GM18868 (cell line): ENCODE data around the gene KRTAP5-7.

ENCODE experiments used
- ATAC-seq: cut with Tn5 transposase; IDR thresholded peaks from one replicate; pipeline ENCODE4 v1.9.1; 2021; ENCODE audit warnings: mild to moderate bottlenecking, moderate library complexity; ENCODE audit not compliant: unreplicated experiment

KRTAP5-7 gene

DNA sequence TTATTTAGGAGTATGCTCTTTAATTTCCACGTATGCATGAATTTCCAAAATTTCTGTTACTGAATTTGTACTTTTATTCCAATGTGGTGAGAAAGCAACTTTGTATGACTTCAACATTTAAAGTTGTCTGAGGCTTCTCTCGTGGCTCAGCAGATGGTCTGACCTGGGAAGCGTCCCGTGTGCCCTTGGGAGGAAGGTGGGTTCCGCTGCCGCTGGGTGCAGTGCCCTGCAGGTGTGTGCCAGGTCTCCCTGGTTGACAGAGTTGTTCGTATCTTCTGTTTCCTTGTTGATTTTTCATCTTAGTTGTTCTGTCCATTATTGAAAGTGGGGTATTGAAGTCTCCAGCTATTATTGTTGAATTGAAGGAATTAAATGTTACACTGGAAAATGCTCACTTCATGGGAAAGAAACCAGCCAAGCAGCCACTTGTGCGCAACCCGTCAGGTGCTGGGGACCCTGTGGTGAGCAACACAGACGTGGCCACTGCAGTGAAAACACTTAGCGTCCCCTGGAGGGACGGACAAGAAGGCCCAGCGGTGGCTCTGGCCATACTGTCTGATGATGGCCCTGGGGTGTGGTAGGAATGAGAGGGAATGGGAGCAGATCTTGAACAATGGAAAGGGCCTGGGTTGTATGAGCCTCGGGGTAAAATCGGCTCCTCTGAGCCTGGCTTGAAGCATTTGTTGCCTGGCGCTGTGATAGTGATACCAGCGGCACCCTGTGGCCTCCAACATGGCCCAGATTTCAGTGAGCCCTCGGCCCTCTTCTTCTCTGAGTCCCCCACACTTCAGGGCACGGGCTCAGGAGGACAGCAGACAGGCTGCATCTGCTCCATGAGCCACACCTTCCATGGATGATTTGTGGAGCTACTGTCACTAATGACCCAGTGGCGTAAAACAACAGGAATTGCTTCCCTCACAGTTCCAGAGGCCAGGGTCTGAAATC is 31.5 kb upstream of the KRTAP5-7 start:
- no peak for ATAC-seq

DNA sequence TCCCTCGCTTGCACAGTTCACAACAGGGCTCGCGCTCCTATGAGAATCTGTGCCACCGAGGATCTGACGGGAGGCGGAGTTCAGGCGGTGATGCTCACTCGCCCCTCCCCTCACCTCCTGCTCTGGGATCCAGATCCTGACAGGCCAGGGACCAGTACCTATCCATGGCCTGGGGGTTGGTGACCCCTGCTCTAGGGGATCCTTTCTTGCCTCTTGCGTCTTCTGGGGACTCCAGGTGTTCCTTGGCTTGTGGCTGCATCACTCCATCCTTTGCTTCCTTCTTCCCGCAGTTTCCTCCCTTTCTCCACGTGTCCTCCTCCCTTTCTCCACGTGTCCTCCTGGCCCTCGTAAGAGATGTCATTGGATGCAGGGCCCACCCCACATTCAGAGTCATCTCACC is 30.6 kb upstream of the KRTAP5-7 start:
- ATAC-seq = no peak

DNA sequence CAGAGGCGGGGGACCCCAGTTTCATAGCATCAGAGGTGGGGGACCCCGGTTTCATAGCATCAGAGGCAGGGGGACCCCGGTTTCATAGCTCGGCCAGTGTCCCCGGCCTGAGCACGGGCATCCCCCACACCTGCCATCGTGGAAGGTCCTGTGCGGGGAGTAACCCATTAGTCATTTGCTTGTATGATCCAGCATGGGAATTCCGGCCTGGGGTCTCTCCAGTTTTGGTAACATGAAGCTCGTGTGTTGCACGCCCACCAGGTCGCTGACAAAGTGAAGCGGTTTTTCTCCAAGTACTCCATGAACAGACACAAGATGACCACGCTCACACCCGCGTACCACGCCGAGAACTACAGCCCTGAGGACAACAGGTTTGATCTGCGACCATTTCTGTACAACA is 29.0 kb upstream of the KRTAP5-7 start:
- no peak for ATAC-seq

DNA sequence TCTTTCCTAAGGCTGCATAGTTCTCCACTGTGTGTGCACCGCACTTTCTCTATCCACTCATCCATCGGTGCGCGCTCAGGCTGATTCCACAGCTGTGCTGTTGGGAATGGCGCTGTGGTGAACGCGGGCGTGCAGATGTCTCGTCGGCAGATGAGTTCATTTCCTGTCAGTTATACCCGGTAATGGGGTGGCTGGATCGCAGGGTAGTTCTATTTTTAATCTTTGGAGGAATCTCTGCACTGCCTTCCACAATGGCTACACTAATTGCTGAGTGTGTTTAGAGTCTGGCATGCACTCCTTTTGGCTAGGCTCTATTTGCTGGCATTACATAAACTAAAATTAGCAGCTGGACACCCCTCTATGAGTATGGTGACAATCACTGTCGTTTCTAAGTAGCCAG is 27.9 kb upstream of the KRTAP5-7 start:
- no peak for ATAC-seq

DNA sequence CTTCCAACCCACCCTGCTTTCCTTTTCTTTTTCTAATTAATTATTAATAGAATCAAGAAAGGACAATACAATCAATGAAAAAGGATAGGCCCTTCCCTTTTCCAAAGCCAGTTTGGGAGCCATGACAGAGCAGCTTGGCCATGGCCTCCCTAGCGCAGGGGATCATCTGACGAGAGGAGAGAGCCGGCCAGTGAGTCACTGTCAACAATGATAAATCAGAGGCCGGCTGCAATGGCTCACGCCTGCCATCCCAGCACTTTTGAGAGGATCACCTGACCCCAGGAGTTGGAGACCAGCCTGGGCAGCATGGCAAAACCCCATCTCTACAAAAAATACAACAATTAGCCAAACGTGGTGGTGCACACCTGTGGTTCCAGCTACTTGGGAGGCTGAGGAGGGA is 27.5 kb upstream of the KRTAP5-7 start:
- no peak for ATAC-seq

DNA sequence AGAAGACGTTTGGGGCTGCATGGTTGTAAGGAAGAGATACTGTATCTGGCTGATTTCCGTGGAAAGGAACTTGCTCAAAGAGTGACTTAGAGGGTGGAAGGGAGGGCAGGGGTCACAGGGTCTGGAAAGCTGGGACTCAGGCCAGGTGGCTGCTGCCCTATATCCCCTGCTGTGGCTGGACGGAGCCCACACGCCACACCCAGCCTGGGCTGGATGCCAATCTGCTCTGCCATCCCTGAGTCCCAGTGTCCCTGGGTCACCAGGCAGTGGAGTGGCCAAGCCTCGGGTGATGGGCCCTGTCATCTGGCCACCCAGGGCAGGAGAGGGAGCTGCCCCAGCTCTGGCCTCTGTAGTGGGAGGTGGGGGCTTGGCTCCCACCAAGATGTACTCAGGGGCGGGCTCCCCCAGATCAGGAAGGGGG is 26.5 kb upstream of the KRTAP5-7 start:
- ATAC-seq = no peak

DNA sequence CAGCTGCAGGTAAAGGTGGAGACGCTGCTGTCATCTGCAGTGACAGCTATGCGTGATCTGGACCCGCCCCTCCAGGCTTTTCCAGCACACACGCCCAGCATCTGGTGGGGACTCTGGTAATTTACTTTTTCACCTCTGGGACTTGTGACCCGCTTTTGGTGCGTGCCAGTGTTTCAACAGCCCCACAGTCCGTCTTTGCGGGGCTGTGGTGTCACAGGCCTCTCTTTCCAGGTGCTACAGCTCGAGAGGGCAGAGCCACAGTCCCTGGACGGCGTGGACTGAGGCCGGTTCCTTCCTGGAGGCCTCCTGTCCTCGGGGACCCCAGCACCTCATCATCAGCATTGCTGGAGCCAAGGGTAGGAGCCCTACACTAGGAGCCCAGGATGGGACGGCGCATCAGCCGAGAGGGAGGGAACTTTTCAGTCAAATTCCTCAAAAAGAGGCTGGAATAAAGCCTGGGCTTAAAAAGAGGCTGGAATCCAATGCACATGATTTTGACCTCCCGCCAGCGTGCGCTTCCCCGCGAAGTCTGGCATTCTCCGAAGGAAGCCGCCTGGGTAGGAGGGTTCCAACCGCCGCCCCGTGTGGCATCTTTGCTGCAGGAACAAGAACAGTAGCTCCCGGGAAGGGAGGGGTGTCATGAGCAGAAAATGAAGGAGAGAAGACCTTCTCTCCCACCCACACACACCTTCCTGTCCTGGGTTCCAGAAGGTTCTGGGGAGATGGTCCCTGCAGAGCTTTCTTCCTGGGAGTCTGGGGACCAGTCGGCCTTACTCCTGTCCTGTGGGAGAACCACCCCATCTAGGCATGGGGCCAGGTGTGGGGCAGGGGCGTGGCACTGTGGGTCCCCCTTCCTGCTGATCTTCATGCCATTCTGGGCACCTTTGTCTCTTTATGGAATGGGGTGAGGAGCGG is 25.7 kb upstream of the KRTAP5-7 start:
- ATAC-seq = no peak

DNA sequence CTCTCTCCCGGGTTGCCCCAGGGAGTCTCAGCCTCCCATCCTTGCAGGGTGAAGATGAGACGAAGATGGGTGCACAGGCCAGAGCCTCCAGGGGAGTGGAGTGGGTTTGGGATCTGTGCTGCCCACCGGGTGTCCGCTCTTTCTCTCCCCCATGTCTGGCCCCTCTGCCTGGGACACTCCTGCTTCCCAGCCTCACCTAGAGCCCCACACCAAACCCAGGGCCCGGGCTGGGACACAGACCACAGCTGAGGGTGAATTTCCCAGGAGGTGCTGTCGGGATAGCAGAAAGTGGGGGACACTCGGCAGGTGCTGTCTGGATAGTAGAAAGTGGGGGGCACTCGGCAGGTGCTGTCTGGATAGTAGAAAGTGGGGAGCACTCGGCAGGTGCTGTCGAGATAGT is 25.0 kb upstream of the KRTAP5-7 start:
- ATAC-seq = no peak

DNA sequence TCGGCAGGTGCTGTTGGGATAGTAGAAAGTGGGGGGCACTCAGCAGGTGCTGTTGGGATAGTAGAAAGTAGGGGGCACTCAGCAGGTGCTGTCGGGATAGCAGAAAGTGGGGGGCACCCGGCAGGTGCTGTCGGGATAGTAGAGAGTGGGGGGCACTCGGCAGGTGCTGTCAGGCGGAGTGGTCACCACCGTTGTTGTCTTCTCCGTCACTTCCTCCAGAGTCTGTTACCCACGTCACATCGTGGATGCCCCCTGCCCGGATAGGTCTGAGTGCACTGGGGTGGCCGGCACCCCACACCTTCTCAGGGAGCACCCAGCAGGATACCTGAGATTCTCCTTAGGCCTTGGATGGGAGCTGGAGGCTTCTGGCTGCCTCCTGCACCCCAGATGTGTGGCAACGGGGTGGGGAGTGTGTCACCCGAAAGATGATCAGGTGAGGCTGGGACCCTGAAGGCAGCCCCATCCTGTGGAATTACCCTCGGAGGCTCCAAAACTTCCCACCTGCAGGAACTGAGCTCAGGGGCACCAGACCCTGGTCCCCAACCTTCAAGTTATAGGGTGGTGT is 24.1 kb upstream of the KRTAP5-7 start:
- ATAC-seq = no peak

DNA sequence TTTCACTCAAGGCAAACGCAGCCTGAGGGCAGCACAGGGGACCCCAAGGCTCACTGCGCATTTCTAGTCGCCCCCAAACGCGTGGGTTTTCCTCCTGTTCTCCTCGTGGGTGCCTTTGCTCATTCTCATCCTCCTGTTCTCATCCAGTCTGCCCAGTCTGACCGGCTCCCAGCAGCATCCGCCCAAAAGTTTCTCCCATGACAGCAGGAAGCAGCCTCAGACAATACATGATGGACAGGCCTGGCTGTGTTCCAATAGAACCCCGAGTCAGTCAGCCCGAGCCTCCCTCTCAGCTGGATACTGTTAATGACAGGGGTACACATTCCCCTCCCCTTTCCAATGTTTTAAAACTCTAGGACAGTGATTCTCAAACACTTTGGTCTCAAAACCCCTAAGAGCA is 22.5 kb upstream of the KRTAP5-7 start:
- no peak for ATAC-seq

DNA sequence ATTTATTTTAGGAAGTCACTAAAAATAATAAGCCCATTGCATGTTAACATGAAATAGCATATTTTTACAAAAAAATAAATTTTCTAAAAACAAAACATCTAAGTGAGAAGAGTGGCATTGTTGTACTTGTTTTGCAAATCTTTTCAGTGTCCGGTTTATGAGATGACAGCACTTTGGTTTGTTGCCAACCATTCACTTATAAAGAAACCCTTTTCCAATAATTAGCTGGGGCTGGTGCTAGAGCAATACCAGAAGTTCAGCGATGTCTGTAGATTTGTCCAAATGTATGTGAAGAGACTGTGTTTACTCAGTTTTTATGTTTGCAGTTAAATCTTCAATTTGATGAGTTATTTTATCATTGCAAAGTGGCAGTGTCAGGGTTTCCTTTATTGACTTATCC is 22.1 kb upstream of the KRTAP5-7 start:
- no peak for ATAC-seq

DNA sequence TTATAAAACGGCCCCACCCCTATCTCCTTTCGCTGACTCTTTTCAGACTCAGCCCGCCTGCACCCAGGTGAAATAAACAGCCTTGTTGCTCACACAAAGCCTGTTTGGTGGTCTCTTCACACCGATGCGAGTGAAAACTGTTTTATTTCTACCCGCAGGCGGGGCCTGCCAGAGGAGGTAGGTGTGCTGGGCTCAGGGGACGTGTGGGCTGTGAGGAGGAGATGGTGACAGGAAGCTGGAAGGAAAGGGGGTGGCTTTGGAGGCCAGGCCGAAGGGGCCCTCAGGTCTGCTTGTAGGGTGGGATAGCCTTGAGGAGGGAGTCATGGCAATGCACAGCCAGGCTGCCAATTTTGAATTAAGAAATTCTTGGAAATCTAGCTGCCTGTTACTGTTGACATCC is 21.3 kb upstream of the KRTAP5-7 start:
- no peak for ATAC-seq

DNA sequence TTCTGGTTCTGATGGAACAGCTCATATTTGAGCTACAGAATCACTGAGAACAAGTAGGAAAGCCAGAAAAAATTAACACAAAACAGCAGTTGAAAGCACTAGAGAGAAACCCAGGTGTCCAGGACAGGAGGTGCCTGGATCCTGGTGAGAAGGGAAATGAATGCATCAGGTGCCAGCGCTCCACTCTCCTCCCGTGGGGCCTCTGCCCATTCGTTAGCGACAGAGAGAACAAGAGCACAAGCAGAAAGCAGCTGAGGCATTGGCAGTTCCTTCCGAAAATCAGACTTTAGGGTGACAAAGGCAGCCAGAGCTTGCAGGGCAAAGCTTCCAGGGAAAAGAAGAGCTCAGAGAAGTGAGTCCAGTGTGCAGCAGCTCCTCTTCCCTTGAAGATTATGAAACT is 20.0 kb upstream of the KRTAP5-7 start:
- no peak for ATAC-seq

DNA sequence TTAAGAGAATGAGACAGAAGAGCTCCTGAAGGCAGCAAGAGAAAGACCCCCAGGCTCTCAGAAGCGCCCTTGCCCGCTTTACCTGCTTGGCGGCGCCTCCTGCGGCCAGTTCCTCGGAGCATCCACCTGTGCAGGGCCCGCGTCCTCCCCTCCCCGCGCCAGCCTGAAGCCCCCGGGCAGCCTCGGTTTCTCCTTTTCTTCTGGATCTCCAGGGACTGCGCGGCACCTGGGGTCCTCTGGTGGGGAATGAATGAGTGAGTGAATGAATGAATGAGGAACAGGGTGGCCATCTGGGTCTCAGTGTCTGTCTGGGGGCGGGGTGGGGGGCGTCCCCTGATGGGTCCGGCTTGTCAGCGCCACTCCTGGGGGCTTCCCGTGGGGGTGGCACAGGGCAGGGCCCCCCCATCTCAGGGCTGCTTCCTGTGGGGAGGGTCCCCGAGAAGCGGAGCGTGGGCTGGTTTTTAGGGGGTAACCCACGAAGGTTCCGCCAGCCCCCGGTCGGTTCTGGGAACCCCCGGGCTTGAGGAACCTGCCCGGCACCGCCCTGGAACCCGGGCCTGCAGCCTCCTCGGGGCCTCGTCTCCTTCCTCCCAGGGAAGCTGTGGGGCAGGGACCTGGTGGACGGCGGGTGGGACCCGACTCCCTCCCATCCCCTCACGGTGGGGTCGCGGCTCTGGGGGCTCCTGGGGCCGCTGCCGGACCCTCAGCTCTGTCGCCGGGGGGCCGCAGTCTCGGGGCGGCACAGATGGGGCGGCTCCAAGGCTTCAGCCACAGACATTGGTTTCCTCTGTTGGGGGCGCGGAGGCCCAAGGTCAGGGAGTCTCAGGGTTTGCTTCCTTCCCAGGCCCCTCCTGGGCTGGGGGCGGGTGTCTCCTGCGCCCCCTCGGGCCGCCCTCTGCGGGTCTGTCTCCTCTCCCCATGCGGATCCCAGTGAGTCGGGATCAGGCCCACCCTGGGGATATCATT is 8.3 kb upstream of the KRTAP5-7 start:
- no peak for ATAC-seq

DNA sequence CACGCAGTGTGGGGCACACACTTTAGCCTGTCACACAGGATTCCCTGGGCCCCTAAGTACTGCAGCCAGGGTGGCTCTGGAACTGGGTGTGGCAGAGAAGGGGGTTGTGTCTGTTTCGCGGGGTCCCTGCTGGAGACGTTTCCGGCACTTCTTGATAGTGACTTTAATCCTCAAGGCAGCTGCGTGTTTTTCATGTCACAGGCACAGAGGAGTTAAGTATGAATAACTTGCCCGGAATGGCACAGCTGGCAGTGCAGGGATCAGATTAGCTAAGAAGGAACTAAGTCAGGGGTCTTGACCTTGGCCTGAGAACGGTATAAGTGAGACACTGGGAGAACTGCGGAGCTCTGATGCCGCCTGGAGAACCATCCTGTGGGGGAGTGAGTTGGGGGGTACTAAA is 7.5 kb upstream of the KRTAP5-7 start:
- no peak for ATAC-seq

DNA sequence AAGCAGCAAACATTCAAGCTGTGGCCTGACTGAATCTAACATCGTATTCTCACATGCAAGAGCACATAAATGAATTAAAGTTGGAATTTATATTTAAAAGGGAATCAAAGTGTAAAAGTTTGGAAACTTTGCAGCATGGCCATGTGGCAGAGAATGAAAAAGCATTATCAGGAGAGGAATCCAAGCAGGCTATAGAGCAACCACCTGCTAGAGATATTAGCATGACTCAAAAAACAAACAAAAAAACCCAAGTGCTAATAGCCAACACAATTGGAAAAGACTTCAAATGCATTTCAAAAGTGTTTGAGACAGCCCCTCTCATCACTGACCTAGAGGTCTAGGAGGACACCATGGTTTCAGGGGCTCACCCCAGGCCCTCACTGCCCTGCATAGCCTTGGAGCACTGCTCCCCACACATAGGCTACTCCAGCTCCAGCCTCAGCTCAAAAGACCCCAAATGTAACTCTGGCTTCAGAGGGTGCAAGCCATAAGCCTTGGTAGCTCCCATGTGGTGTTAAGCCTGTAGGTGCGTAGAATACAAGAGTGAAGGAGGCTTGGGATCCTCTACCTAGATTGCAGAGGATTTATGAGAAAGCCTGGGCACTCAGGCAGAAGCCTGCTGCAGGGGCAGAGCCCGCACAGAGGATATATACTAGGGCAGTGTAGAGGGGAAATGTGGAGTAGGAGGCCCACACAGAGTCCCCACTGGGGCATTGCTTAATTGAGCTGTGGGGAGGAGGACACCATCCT is 1.7 kb upstream of the KRTAP5-7 start:
- no peak for ATAC-seq

DNA sequence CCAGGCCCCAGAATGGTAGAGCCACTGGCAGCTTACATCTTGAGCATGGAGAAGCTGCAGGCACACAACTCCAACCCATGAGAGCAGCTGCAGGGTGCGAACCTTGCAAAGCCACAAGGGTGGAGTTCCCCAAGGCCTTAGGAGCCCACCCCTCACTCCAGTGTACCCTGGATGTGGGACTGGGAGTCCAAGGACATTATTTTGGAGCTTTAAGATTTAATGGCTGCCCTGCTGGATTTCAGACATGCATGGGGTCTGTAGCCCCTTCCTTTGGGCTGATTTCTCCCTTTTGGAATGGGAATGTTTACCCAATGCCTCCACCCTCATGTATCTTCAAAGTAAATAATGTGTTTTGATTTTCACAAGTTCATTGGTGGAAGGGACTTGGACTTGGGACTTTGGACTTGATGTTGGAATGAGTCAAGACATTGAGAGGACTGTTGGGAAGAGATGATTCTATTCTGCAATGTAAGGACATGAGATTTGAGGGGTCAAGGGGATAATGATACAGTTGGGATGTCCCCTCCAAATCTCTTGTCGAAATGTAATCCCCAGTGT is 1.1 kb upstream of the KRTAP5-7 start:
- ATAC-seq = no peak

DNA sequence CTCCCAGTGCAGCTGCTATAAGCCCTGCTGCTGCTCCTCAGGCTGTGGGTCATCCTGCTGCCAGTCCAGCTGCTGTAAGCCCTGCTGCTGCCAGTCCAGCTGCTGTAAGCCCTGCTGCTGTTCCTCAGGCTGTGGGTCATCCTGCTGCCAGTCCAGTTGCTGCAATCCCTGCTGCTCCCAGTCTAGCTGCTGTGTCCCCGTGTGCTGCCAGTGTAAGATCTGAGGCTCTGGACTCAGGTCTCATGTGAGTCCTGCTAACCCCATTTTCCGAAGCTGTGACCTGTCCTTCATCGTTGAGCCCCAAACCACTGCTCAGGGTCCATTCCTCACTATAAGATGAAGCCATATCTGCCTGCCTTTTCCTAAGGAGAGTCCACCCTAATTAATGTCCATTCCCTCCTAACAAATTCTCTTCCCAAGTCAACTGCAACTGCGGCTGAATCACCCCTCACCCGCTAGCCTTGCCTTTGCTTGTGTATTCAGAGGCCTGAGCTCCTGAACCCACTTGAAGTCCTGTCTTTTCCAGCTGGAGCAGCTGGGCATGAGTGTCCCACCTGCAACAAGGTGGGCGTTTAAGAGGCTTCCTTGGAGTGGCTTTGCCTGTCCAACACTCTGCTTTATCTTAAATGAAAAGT is 626 bp downstream of the KRTAP5-7 start:
- no peak for ATAC-seq

DNA sequence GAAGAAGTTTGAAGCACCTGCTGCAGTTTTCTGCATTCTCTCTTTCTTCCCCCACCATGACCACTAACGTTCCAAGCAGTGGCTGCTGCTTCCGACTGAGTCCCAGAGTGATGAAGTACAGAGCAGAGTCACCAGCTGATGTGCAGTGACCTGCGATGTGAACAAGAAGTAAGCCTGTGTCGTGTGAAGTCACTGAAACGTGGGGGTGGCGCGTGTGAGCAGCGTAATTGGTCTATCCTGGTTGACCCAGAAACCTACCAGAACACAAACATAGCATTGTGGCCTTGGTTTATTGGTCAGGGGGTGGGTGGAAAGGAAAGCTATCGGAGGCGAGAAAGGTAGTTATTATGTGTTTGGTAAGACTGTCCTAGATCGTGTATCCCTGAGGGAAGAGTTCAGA is 3.5 kb downstream of the KRTAP5-7 start:
- no peak for ATAC-seq
